Esophagus squamous epithelium (tissue), 4 donors: ENCODE data around the gene HS6ST2.

Experiments
- CTCF ChIP-seq, 6 experiments: fragments of 450-650 bp in 4 of 6; fragments of 200-600 bp in 2 of 6; sonication (generic) in 2 of 6; IDR thresholded peaks; one replicate each; pipeline ENCODE4 v1.5.1; 2016 to 2019; ENCODE audit warnings: antibody characterized with exemption in 6 of 6, mild to moderate bottlenecking in 4 of 6, moderate library complexity in 4 of 6
- POLR2A ChIP-seq, 4 donors: fragments of 450-650 bp; IDR thresholded peaks; one replicate each; pipeline ENCODE4 v1.6.1; 2017; ENCODE audit warnings: antibody characterized with exemption in 4 of 4, mild to moderate bottlenecking in 4 of 4, moderate library complexity in 3 of 4

GRCh38 chrX:132786217-132786616 lies 172.2 kb downstream of the HS6ST2 start:
- TF ChIP-seq CTCF (IDR thresholded peaks at IDR 0.05) (no peak), POLR2A (IDR thresholded peaks at IDR 0.05) (no peak)
